ENCODE results near the gene ACVRL1. TPM values are rescaled to one million over a fixed set of nuclear protein-coding genes. Genes with fewer than 3 reads are reported as not detected.
A peak's percentile ranks its signal among the peaks of the same experiment; 100 is the strongest.
"Not testable (repeated sequence)": the region's sequence is repeated elsewhere in the genome, so short reads cannot be mapped to it uniquely, and the experiment has no call there.

The ACVRL1 gene
- total RNA-seq, 1 donor, result 9.8 TPM

GRCh38 chr12:51883998-51884675 is 23.2 kb upstream of the ACVRL1 start:
- no peaks in the 10 kb centered on the region for H3K27me3 ChIP-seq (ENCODE audit: insufficient read depth, low read length)
- peak; percentile 63 for DNase-seq (ENCODE audit: insufficient read length, low spot score, missing footprints)
- H3K4me3 ChIP-seq (ENCODE audit: insufficient read depth, low read length), result no peak overlapping the region
- H3K27ac ChIP-seq (ENCODE audit: low read depth, low read length), result no peak overlapping the region
- H3K9me3 ChIP-seq (ENCODE audit: low read depth, low read length), result no peaks in the 10 kb centered on the region
- H4K20me1 ChIP-seq (ENCODE audit: insufficient read depth, low read length), result no peaks in the 10 kb centered on the region
- H2AFZ ChIP-seq (ENCODE audit: low read length), result no peak overlapping the region
- no peak for TF ChIP-seq CTCF (IDR thresholded peaks at IDR 0.05; ENCODE audit: extremely low read depth, low read depth, low read length)
- H3K4me2 ChIP-seq (ENCODE audit: insufficient read depth, low read length), result no peak overlapping the region
- H3K36me3 ChIP-seq (ENCODE audit: insufficient read depth, low read length), result no peaks in the 10 kb centered on the region
- H3K4me1 ChIP-seq (ENCODE audit: insufficient read depth, low read length), result peaks cover 14% of the 10 kb centered on the region
- H3K79me2 ChIP-seq (ENCODE audit: insufficient read depth, low read length), result no peaks in the 10 kb centered on the region

GRCh38 chr12:51884676-51885229 is 22.6 kb upstream of the ACVRL1 start:
- Histone ChIP-seq H2AFZ (ENCODE audit: low read length) (no peak overlapping the region), H3K79me2 (ENCODE audit: insufficient read depth, low read length) (no peaks in the 10 kb centered on the region), H3K27ac (ENCODE audit: low read depth, low read length) (no peak overlapping the region), H3K27me3 (ENCODE audit: insufficient read depth, low read length) (no peaks in the 10 kb centered on the region), H3K4me3 (ENCODE audit: insufficient read depth, low read length) (no peak overlapping the region), H3K4me2 (ENCODE audit: insufficient read depth, low read length) (no peak overlapping the region), H3K4me1 (ENCODE audit: insufficient read depth, low read length) (peaks cover 14% of the 10 kb centered on the region), H3K9me3 (ENCODE audit: low read depth, low read length) (no peaks in the 10 kb centered on the region), H3K36me3 (ENCODE audit: insufficient read depth, low read length) (no peaks in the 10 kb centered on the region), H4K20me1 (ENCODE audit: insufficient read depth, low read length) (no peaks in the 10 kb centered on the region)
- no peak for DNase-seq (ENCODE audit: insufficient read length, low spot score, missing footprints)
- TF ChIP-seq CTCF (IDR thresholded peaks at IDR 0.05; ENCODE audit: extremely low read depth, low read depth, low read length), result no peak

GRCh38 chr12:51885294-51886020 is 21.8 kb upstream of the ACVRL1 start:
- DNase-seq (ENCODE audit: insufficient read length, low spot score, missing footprints); H2AFZ ChIP-seq (ENCODE audit: low read length); H3K79me2 ChIP-seq (ENCODE audit: insufficient read depth, low read length); H4K20me1 ChIP-seq (ENCODE audit: insufficient read depth, low read length); H3K27me3 ChIP-seq (ENCODE audit: insufficient read depth, low read length); H3K36me3 ChIP-seq (ENCODE audit: insufficient read depth, low read length); H3K9me3 ChIP-seq (ENCODE audit: low read depth, low read length): not testable (repeated sequence)
- Histone ChIP-seq H3K4me3 (ENCODE audit: insufficient read depth, low read length) (peak overlapping the region; percentile 35), H3K27ac (ENCODE audit: low read depth, low read length) (peak overlapping the region; percentile 18), H3K4me1 (ENCODE audit: insufficient read depth, low read length) (peaks cover 14% of the 10 kb centered on the region), H3K4me2 (ENCODE audit: insufficient read depth, low read length) (peak overlapping the region; percentile 61)

GRCh38 chr12:51886021-51886710 is 21.1 kb upstream of the ACVRL1 start:
- Histone ChIP-seq H3K36me3 (ENCODE audit: insufficient read depth, low read length) (no peaks in the 10 kb centered on the region), H3K79me2 (ENCODE audit: insufficient read depth, low read length) (no peaks in the 10 kb centered on the region), H3K4me1 (ENCODE audit: insufficient read depth, low read length) (peaks cover 14% of the 10 kb centered on the region), H3K4me2 (ENCODE audit: insufficient read depth, low read length) (peak overlapping the region; percentile 61), H3K27me3 (ENCODE audit: insufficient read depth, low read length) (no peaks in the 10 kb centered on the region), H3K4me3 (ENCODE audit: insufficient read depth, low read length) (peak overlapping the region; percentile 35), H2AFZ (ENCODE audit: low read length) (peak overlapping the region; percentile 38), H3K27ac (ENCODE audit: low read depth, low read length) (peak overlapping the region; percentile 49), H3K9me3 (ENCODE audit: low read depth, low read length) (no peaks in the 10 kb centered on the region), H4K20me1 (ENCODE audit: insufficient read depth, low read length) (no peaks in the 10 kb centered on the region)
- DNase-seq (ENCODE audit: insufficient read length, low spot score, missing footprints), result peak; percentile 99
- no peak for TF ChIP-seq CTCF (IDR thresholded peaks at IDR 0.05; ENCODE audit: extremely low read depth, low read depth, low read length)
